GM13976 (cell line): ENCODE data around the gene ADRA2B.
A peak's percentile ranks its signal among the peaks of the same experiment; 100 is the strongest.

Source experiments
- DNase-seq: peaks from one replicate; pipeline ENCODE4 v3.0.0; 2012; ENCODE audit warnings: low spot score
- CTCF ChIP-seq: IDR thresholded peaks from 2 replicates; pipeline ENCODE4 v1.5.1; 2012; ENCODE audit warnings: borderline replicate concordance, mild to moderate bottlenecking; ENCODE audit not compliant: insufficient read depth; ENCODE audit errors: extremely low read depth, missing control alignments, control extremely low read depth
- in situ Hi-C: fragments of 300-500 bp; cut with MboI; formaldehyde crosslinking; loops from one replicate; pipeline ENCODE4 v1.12.0; 2022; ENCODE audit warnings: low sequenced_read_pairs, mixed read lengths, inconsistent platforms; ENCODE audit not compliant: unreplicated experiment

ADRA2B gene

GRCh38 chr2:96116879-96117533 is 635 bp upstream of the ADRA2B start:
- TF ChIP-seq CTCF: peak; percentile 87
- DNase-seq: peak; percentile 94
- in situ Hi-C loops: loop anchor here (25.0 kb wide), 1 partner anchor 105 kb away; no protein-coding TSS in a partner anchor

DNA sequence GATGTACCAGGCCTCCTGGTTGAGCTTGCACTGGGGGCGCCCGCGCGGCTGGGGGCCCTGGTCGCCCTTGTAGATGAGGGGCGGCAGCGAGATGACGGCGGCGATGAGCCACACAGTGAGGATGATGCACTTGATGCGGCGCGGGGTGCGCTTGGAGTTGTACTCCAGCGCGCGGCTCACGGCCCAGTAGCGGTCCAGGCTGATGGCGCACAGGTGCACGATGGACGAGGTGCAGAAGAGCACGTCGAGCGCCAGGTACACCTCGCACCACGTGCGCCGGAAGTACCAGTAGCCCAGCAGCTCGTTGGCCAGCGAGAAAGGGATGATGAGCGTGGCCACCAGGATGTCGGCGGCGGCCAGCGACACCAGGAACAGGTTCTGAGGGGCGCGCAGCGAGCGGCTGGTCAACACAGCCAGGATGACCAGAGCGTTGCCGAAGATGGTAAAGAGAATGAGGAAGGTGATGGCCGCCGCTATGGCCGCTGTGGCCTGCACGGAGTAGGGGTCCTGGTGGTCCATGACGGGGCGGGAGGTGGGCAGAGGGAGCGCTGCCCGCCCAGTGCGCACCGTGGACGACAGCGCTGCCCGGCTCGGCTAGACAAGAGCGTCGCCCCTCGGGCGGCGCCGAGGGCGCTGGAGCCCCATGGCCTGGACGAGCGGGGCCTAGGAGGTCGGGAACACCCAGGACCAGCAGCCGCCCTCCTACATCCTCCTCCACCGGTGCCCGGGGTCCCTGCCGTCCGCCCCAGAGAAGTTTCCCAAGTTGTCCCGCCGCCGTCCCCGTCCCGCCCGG is 544 bp downstream of the ADRA2B start:
- in situ Hi-C loops: loop anchor here (25.0 kb wide), 1 partner anchor 104 kb away; no protein-coding TSS in a partner anchor
- TF ChIP-seq CTCF: no peak
- DNase-seq: no peak

DNA sequence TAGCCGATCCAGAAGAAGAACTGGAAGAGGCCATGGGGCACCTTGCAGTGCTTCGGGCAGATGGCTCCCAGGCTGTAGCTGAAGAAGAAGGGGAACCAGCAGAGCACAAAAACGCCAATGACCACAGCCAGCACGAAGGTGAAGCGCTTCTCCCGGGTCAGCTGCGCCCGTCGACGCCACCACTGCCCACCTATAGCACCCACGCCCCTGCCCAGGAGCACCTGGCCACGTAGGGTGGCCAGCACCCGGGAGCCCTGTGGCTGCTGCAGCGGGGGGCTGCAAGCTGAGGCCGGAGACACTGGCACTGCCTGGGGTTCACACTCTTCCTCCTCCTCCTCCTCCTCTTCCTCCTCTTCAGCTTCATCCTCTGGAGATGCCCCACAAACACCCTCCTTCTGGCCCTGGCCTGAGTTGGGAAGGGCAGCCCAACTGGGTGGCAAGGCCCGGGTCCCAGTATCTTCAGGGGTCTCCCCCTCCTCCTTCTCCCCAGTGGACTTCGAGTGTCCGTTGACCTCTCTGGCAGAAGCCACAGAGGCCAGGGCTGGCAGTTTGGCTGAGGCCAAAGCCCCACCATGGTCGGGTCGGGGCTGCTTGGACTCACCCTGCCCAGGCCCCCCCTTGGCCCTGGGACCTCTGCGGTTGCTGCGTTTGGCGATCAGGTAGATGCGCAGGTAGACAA is 1.3 kb downstream of the ADRA2B start:
- no peak for TF ChIP-seq CTCF

GRCh38 chr2:96114546-96114902 is 1.8 kb downstream of the ADRA2B start:
- no peak for DNase-seq
- TF ChIP-seq CTCF: no peak
- in situ Hi-C loops: loop anchor here (25.0 kb wide), 1 partner anchor 102 kb away; no protein-coding TSS in a partner anchor

More for the DNA sequence above, 1.3 kb downstream of the ADRA2B start:
- in situ Hi-C loops: loop anchor here (25.0 kb wide), 1 partner anchor 103 kb away; no protein-coding TSS in a partner anchor
- DNase-seq: no peak

- in situ Hi-C loops: loop anchor here (25.0 kb wide), 1 partner anchor 102 kb away; no protein-coding TSS in a partner anchor
- DNase-seq: no peak
- no peak for TF ChIP-seq CTCF
These were observed 2.4 kb downstream of the ADRA2B start for GRCh38 chr2:96113951-96114350.

DNA sequence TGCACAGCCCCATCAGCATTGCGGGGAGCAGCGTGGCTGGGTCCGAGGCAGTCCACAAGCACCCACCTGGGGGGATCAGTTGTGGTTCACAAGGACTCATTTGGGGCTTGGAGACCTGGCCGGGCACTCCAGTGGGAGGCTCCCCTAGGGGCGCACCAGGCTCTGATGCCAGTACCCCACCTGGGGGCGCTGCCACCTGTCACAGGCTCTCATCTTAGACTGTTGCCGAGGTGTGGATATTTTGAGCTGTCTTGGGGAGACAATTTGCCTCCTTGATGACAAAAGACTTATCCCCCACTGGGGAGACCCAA is 3.0 kb downstream of the ADRA2B start:
- in situ Hi-C loops: loop anchor here (25.0 kb wide), 1 partner anchor 101 kb away; no protein-coding TSS in a partner anchor
- DNase-seq: no peak
- TF ChIP-seq CTCF: peak; percentile 18
